ENCODE measurements around the gene UBAP1L. TPM values are rescaled to one million over a fixed set of nuclear protein-coding genes. Genes with fewer than 3 reads are reported as not detected.

The UBAP1L gene
- total RNA-seq, 1 donor from 2014 or later, result 4.9 TPM

DNA sequence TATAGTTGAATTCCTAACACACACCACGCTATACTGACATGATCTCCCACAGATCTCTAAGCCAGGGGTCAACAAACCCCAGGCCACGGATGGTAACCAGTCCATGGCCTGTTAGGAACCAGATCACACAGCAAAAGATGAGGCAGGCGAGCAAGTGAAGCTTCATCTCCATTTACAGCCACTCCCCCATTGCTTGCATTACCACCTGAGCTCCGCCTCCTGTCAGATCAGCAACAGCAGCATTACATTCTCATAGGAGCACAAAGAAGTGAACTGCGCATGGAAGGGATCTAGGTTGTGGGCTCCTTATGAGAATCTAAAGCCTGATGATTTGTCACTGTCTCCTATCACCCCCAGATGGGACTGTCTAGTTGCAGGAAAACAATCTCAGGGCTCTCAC is 15.9 kb upstream of the UBAP1L start:
- Histone ChIP-seq H3K4me1 (peaks cover 18% of the 10 kb centered on the region), H3K9me3 (no peaks in the 10 kb centered on the region), H3K27ac (no peak overlapping the region), H3K36me3 (peaks cover 45% of the 10 kb centered on the region), H3K27me3 (no peaks in the 10 kb centered on the region), H3K4me3 (no peak overlapping the region)
- no peak for DNase-seq
- no peak for TF ChIP-seq CTCF (IDR thresholded peaks at IDR 0.05)
- ATAC-seq, result no peak
- intact Hi-C loops (cut with DNase I), result no loop called here

- DNase-seq (no peak), ATAC-seq (no peak)
- peaks cover 84% of the 10 kb centered on the region for H3K36me3 ChIP-seq
Observed at GRCh38 chr15:65115542-65115941, 542 bp upstream of the UBAP1L start.

DNA sequence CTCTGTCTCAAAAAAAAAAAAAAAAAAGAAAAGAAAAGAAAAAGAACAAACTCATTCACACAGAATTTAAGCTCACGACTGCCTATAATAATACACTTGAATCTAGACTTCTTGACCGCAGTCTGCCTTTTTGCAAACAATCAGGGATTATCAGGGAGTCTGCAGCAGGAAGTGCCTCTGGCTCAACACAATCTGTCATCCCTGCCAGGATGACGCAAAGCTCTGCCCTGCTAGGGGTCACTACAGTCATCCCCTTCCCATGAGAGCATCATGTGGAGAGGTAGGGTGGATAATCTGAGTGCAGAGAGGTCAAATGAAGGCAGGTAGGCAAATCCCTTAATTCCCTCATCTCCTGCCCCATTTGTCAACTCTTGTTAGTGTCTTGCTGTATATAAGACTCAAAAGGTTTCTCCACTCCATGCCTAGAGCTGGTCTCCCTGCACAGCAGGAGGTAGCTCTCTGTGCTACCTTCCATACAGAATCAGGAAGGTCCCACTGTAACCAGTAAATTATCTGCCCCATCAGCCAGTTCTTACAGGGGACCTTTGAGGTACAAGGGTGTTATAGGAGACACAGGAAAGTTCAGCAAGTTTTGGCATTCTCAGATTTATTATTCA is 4.2 kb downstream of the UBAP1L start:
- ATAC-seq (no peak), DNase-seq (no peak)
- intact Hi-C loops (cut with DNase I), result no loop called here
- no peak overlapping the region for H3K4me3 ChIP-seq
- H3K27me3 ChIP-seq, result no peaks in the 10 kb centered on the region
- H3K4me1 ChIP-seq, result no peaks in the 10 kb centered on the region
- H3K36me3 ChIP-seq, result peaks cover 45% of the 10 kb centered on the region
- no peak overlapping the region for H3K27ac ChIP-seq
- H3K9me3 ChIP-seq, result no peaks in the 10 kb centered on the region
- no peak for TF ChIP-seq CTCF (IDR thresholded peaks at IDR 0.05)

More at GRCh38 chr15:65115542-65115941, 542 bp upstream of the UBAP1L start:
- intact Hi-C loops (cut with DNase I), result no loop called here
- Histone ChIP-seq H3K4me3 (no peak overlapping the region), H3K9me3 (no peaks in the 10 kb centered on the region), H3K27ac (no peak overlapping the region), H3K27me3 (no peaks in the 10 kb centered on the region), H3K4me1 (no peaks in the 10 kb centered on the region)
- TF ChIP-seq CTCF (IDR thresholded peaks at IDR 0.05), result no peak

DNA sequence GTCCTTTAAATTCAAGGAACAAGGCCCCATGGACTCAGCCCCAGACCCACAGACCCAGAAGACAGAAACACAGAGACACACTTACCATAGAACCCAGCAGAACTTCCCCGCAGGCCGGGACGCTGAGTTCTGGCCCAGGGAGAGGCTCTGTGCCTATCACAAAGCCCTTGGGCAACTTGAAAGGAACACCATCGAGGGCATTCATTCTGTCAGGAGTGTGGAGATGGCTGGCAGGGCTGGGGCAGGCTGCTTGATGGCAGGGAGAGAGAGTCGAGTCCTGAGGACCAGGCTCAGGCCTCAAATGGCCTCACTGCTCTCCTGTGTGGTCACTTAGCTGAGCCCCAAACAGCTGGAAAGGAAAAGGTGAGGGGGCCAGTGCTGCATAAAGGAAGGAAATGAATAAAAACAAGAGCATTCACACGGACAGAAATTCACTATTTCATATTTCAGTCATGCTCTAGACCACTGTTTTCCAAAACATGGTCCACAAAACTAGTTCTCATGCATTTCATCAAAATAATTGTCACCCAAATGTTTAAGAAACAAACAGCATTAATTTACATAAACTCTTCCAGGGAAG is 8.9 kb downstream of the UBAP1L start:
- no peaks in the 10 kb centered on the region for H3K27me3 ChIP-seq
- TF ChIP-seq CTCF (IDR thresholded peaks at IDR 0.05), result no peak
- ATAC-seq, result no peak
- no peak overlapping the region for H3K4me3 ChIP-seq
- intact Hi-C loops (cut with DNase I), result no loop called here
- no peaks in the 10 kb centered on the region for H3K9me3 ChIP-seq
- DNase-seq, result no peak
- peaks cover 13% of the 10 kb centered on the region for H3K36me3 ChIP-seq
- no peak overlapping the region for H3K27ac ChIP-seq
- H3K4me1 ChIP-seq, result no peaks in the 10 kb centered on the region

GRCh38 chr15:65105038-65105437 is 10.0 kb downstream of the UBAP1L start:
- H3K27ac ChIP-seq, result no peak overlapping the region
- no peak for TF ChIP-seq CTCF (IDR thresholded peaks at IDR 0.05)
- intact Hi-C loops (cut with DNase I), result no loop called here
- peaks cover 19% of the 10 kb centered on the region for H3K36me3 ChIP-seq
- H3K4me3 ChIP-seq, result no peak overlapping the region
- no peaks in the 10 kb centered on the region for H3K9me3 ChIP-seq
- H3K4me1 ChIP-seq, result no peaks in the 10 kb centered on the region
- DNase-seq, result no peak
- no peaks in the 10 kb centered on the region for H3K27me3 ChIP-seq
- ATAC-seq, result no peak

All from upper lobe of right lung (tissue), 1 donor.